Gastrocnemius medialis (tissue), 4 donors: ENCODE results near the gene C10orf71.

Experiments
- POLR2A ChIP-seq, 2 donors: fragments of 450-650 bp; IDR thresholded peaks; one replicate each; pipeline ENCODE4 v1.6.1; 2017; ENCODE audit warnings: antibody characterized with exemption in 2 of 2, mild to moderate bottlenecking in 2 of 2, moderate library complexity in 2 of 2
- TF ChIP-seq, protein P1 (sequence below), 5 experiments: fragments of 450-650 bp in 3 of 5; fragments of 200-600 bp in 2 of 5; sonication (generic) in 2 of 5; IDR thresholded peaks in 4 of 5; conservative IDR thresholded peaks in 1 of 5; 1 replicate in 4 of 5; 2 replicates in 1 of 5; pipeline ENCODE4 v1.5.1; 2016 to 2019; ENCODE audit warnings: antibody characterized with exemption in 5 of 5, mild to moderate bottlenecking in 3 of 5, moderate library complexity in 3 of 5

DNA sequence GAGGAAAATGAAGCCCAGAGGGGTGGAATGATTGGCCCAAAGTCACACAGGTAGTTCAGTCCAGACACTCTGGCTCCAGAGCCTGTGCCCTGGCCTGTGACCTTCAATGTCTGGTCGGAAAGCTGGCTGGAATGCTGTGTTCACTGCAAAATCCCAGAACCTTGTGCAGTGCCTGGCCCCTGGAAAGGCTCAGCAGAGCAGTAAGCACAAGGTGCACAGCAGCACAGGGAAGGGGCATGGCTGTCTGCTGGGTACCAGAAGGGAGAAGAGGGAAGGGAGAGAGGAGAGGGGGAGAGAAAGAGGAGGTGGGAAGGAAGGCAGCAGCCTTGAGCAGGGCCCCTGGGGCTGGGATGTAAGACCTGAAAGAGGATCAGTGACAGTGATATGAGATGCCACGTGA is 28.4 kb upstream of the C10orf71 start:
- TF ChIP-seq, protein P1, sequence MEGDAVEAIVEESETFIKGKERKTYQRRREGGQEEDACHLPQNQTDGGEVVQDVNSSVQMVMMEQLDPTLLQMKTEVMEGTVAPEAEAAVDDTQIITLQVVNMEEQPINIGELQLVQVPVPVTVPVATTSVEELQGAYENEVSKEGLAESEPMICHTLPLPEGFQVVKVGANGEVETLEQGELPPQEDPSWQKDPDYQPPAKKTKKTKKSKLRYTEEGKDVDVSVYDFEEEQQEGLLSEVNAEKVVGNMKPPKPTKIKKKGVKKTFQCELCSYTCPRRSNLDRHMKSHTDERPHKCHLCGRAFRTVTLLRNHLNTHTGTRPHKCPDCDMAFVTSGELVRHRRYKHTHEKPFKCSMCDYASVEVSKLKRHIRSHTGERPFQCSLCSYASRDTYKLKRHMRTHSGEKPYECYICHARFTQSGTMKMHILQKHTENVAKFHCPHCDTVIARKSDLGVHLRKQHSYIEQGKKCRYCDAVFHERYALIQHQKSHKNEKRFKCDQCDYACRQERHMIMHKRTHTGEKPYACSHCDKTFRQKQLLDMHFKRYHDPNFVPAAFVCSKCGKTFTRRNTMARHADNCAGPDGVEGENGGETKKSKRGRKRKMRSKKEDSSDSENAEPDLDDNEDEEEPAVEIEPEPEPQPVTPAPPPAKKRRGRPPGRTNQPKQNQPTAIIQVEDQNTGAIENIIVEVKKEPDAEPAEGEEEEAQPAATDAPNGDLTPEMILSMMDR (IDR thresholded peaks at IDR 0.05 in 4 of 5, conservative IDR thresholded peaks at IDR 0.05 in 1 of 5) = no peak
- no peak for TF ChIP-seq POLR2A (IDR thresholded peaks at IDR 0.05)
